HUES64 (cell line): ENCODE results near the gene SNU13.
"Not testable (repeated sequence)": the region's sequence is repeated elsewhere in the genome, so short reads cannot be mapped to it uniquely, and the experiment has no call there.

Source experiments
- H3K27ac ChIP-seq: 2 replicates; pipeline ENCODE4 v1.7.0; 2013; ENCODE audit warnings: low read depth, low read length, inconsistent platforms
- H3K27me3 ChIP-seq: 2 replicates; pipeline ENCODE4 v1.6.1; 2013; ENCODE audit warnings: mild to moderate bottlenecking, low read length; ENCODE audit not compliant: insufficient read depth
- H3K36me3 ChIP-seq: 2 replicates; pipeline ENCODE4 v1.6.1; 2013; ENCODE audit warnings: mild to moderate bottlenecking, low read length; ENCODE audit not compliant: insufficient read depth
- H3K4me1 ChIP-seq: 2 replicates; pipeline ENCODE4 v1.6.1; 2013; ENCODE audit warnings: mild to moderate bottlenecking, low read length, moderate library complexity; ENCODE audit not compliant: insufficient read depth
- H3K4me3 ChIP-seq: 2 replicates; pipeline ENCODE4 v1.5.1; 2013; ENCODE audit warnings: mild to moderate bottlenecking, low read length, moderate library complexity
- H3K9ac ChIP-seq: 2 replicates; pipeline ENCODE4 v1.6.1; 2013; ENCODE audit warnings: mild to moderate bottlenecking, low read depth, low read length
- H3K9me3 ChIP-seq: 2 replicates; pipeline ENCODE4 v1.6.1; 2013; ENCODE audit warnings: low read depth, low read length; ENCODE audit not compliant: insufficient read depth
- WGBS: fragments of 150-250, 120-280 bp; methylation state at CpG from one replicate; pipeline ENCODE4 v1.1.7; 2013; ENCODE audit warnings: missing lambda C conversion rate; 5-methylcytosine and 5-hydroxymethylcytosine counted together

SNU13 gene

DNA sequence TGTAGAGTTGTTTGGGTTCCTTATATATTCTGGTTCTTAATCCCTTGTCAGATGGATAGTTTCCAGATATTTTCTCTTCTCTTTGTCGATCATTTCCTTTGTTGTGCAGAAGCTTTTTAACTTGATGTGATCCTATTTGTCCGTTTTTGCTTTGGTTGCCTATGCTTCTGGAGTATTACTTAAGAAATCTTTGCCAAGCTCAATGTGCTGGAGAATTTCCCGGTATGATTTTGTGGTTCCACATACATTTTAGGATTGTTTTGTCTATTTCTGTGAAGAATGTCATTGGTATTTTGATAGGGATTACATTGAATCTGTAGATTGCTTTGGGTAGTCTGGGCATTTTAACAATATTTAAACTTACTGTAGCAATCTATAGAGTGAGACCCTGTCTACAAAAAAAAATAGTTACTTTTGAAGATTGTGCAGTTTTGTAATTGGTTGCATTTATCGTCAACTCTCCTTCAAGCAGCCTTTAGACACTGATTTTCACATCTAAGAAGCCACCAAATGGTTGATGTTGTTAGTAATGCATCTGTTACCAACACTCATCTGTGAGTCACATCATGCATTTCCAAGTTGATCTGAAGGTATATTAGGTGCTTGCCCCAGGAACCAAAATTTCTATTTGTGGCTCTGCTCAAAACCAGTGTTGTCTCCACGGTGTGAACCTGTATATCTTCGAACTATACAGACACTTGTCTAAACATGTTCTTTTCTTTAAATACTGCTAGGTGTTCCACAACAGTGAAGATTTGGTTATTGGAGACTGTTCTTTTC is 46.1 kb downstream of the SNU13 start:
- 91% methylated on average over 5 of the region's 6 CpGs for WGBS
- H3K9ac ChIP-seq, result no peak overlapping the region
- no peak overlapping the region for H3K4me3 ChIP-seq
- H3K27ac ChIP-seq, result no peak overlapping the region
- H3K4me1 ChIP-seq, result no peaks in the 10 kb centered on the region
- H3K36me3 ChIP-seq, result peaks cover 94% of the 10 kb centered on the region
- no peaks in the 10 kb centered on the region for H3K9me3 ChIP-seq
- no peaks in the 10 kb centered on the region for H3K27me3 ChIP-seq

DNA sequence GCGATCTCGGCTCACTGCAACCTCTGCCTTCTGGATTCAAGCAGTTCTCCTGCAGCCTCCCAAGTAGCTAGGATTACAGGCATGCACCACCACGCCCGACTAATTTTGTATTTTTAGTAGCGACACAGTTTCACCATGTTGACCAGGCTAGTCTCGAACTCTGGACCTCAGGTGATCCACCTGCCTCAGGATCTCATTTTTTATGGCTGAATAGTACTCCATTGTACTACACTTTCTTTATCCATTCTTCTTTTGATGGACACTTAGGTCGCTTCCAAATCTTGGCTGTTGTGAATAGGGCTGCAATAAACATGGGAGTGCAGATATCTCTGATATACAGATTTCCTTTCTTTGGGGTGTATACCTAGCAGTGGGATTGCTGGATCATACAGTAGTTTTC is 46.8 kb downstream of the SNU13 start:
- Histone ChIP-seq H3K4me1 (no peaks in the 10 kb centered on the region), H3K27ac (no peak overlapping the region), H3K9me3 (no peaks in the 10 kb centered on the region), H3K36me3 (peaks cover 94% of the 10 kb centered on the region), H3K27me3 (no peaks in the 10 kb centered on the region), H3K4me3 (no peak overlapping the region), H3K9ac (no peak overlapping the region)
- WGBS, result 98% methylated on average over 7 of the region's 7 CpGs

DNA sequence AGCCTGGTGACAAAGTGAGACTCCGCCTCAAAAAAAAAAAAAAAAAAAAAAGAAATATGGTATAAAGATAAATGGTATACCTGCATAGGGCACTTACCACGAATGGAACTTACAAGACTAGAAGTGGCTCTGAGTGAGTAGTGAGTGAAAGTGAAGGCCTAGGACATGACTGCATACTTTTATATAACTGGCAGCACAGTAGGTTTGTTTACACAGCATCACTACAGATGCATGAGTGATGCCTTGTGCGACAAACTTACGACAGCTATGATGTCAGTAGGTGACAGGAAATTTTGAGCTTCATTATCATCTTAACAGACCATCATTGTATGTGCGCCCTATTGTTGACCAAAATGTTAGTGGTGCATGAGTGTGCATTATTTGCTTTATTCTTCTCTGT is 49.9 kb downstream of the SNU13 start:
- WGBS, result 98% methylated on average over 4 of the region's 5 CpGs
- no peaks in the 10 kb centered on the region for H3K27me3 ChIP-seq
- H3K9me3 ChIP-seq, result no peaks in the 10 kb centered on the region
- H3K27ac ChIP-seq, result no peak overlapping the region
- H3K9ac ChIP-seq, result no peak overlapping the region
- no peaks in the 10 kb centered on the region for H3K4me1 ChIP-seq
- H3K36me3 ChIP-seq, result peaks cover 96% of the 10 kb centered on the region
- no peak overlapping the region for H3K4me3 ChIP-seq

DNA sequence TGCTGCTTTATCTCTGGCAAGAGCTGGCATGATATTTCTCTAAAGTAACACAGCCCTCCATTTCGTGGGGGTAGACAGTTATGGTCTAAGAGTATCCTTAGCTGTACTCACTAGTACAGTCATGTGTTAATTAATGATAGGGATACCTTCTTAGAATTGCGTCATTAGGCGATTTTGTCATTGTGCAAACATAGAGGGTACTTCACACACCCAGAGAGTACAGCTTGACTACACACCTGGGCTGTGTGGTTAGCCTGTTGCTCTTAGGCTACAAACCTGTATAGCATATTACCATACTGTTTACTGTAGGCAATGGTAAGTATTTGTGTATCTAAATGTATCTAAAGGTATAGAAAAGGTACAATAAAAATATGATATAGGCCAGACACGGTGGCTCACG is 50.5 kb downstream of the SNU13 start:
- 93% methylated on average over 5 of the region's 5 CpGs for WGBS
- Histone ChIP-seq H3K27me3 (no peaks in the 10 kb centered on the region), H3K4me3 (no peak overlapping the region), H3K4me1 (no peaks in the 10 kb centered on the region), H3K36me3 (peaks cover 98% of the 10 kb centered on the region), H3K27ac (no peak overlapping the region), H3K9ac (no peak overlapping the region), H3K9me3 (no peaks in the 10 kb centered on the region)

DNA sequence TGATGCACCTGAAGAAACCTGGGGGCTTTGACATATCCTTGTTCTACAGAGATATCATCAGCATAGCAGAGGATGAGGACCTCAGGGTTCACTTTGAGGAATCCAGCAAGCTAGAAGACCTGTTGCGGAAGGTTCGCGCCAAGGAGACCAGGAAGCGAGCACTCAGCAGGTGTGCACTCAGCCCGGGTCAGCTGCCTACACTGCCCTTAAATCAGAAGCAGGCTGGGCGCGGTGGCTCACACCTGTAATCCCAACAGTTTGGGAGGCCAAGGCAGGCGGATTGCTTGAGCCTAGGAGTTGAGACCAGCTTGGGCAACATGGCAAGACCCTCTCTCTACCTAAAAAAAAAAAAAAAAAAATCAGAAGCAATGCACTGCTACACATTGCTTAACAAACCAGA is 51.0 kb downstream of the SNU13 start:
- not testable (repeated sequence) for H3K4me3 ChIP-seq, H3K9me3 ChIP-seq, H3K9ac ChIP-seq, H3K27ac ChIP-seq, H3K27me3 ChIP-seq, H3K4me1 ChIP-seq
- H3K36me3 ChIP-seq, result peaks cover 97% of the 10 kb centered on the region
- WGBS, result 96% methylated on average over 8 of the region's 8 CpGs

DNA sequence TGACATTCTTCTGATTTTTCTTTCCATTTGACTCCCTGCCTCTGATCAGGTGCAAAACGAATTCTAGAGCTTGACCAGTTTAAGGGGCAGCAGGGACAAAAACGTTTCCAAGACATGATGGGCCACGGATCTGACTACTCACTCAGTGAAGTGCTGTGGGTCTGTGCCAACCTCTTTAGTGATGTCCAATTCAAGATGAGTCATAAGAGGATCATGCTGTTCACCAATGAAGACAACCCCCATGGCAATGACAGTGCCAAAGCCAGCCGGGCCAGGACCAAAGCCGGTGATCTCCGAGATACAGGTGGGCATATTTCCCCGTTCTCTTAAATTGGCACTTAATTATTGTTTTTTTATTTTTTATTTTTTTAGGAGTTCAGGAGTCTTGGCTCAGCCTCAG is 52.2 kb downstream of the SNU13 start:
- H3K27ac ChIP-seq, result no peak overlapping the region
- no peaks in the 10 kb centered on the region for H3K27me3 ChIP-seq
- H3K4me3 ChIP-seq, result no peak overlapping the region
- no peak overlapping the region for H3K9ac ChIP-seq
- H3K4me1 ChIP-seq, result no peaks in the 10 kb centered on the region
- WGBS, result 95% methylated on average over 7 of the region's 7 CpGs
- H3K9me3 ChIP-seq, result no peaks in the 10 kb centered on the region
- peaks cover 94% of the 10 kb centered on the region for H3K36me3 ChIP-seq

DNA sequence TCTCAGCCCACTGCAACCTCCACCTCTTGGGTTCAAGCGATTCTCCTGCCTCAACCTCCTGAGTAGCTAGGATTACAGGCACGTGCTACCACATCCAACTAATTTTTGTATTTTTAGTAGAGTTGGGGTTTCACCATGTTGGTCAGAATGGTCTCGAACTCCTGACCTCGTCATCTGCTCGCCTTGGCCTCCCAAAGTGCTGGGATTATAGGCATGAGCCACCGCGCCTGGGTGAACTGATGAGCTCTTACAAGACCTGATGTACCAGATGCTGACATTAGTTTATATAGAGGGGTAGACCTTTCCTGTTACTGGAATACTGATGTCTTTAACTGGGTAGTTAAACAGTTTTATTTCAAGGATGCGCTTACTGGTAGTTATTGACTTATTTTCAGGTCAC is 54.1 kb downstream of the SNU13 start:
- 98% methylated on average over 8 of the region's 8 CpGs for WGBS
- H3K4me3 ChIP-seq, H3K9ac ChIP-seq, H3K9me3 ChIP-seq, H3K27ac ChIP-seq, H3K27me3 ChIP-seq, H3K4me1 ChIP-seq: not testable (repeated sequence)
- H3K36me3 ChIP-seq, result peaks cover 87% of the 10 kb centered on the region

DNA sequence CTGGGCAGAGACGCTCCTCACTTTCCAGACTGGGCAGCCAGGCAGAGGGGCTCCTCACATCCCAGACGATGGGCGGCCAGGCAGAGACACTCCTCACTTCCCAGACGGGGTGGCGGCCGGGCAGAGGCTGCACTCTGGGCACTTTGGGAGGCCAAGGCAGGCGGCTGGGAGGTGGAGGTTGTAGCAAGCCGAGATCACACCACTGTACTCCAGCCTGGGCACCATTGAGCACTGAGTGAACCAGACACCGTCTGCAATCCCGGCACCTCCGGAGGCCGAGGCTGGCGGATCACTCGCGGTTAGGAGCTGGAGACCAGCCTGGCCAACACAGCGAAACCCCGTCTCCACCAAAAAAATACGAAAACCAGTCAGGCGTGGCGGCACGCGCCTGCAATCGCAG is 57.1 kb downstream of the SNU13 start:
- H3K4me3 ChIP-seq, H3K27me3 ChIP-seq, H3K9me3 ChIP-seq, H3K4me1 ChIP-seq, H3K27ac ChIP-seq, H3K9ac ChIP-seq: not testable (repeated sequence)
- peaks cover 88% of the 10 kb centered on the region for H3K36me3 ChIP-seq
- whole genome bisulfite sequencing, result 96% methylated on average over 14 of the region's 23 CpGs

DNA sequence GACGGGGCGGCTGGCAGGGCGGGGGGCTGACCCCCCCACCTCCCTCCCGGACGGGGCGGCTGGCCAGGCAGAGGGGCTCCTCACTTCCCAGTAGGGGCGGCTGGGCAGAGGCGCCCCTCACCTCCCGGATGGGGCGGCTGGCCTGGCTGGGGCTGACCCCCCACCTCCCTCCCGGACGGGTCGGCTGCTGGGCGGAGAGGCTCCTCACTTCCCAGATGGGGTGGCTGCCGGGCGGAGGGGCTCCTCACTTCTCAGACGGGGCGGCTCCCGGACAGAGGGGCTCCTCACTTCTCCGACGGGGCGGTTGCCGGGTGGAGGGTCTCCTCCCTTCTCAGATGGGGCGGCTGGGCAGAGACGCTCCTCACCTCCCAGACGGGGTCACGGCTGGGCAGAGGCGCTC is 57.6 kb downstream of the SNU13 start:
- H3K9me3 ChIP-seq, H3K27ac ChIP-seq, H3K4me3 ChIP-seq, H3K4me1 ChIP-seq, H3K27me3 ChIP-seq, H3K9ac ChIP-seq: not testable (repeated sequence)
- H3K36me3 ChIP-seq, result peaks cover 88% of the 10 kb centered on the region
- 93% methylated on average over 23 of the region's 28 CpGs for WGBS

DNA sequence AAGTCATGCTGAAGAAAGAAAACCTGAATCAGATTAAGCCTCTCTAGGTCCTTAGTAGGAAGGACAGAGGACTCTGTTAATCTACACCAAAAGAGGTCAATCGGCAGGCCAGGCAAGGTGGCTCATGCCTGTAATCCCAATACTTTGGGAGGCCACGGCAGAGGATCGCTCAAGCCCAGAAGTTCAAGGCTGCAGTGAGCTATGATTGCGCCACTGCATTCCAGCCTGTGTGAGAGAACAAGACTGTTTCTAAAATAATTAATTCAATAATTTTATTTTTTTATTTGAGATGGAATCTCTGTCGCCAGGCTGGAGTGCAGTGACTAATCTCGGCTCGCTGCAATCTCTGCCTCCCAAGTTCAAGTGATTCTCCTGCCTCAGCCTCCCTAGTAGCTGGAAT is 63.1 kb downstream of the SNU13 start:
- H3K9ac ChIP-seq, result no peak overlapping the region
- H3K9me3 ChIP-seq, result peaks cover 7% of the 10 kb centered on the region; the same call in 1 of the 2 replicates
- no peaks in the 10 kb centered on the region for H3K4me1 ChIP-seq
- peaks cover 79% of the 10 kb centered on the region for H3K36me3 ChIP-seq
- no peak overlapping the region for H3K27ac ChIP-seq
- WGBS, result 96% methylated on average over 7 of the region's 7 CpGs
- H3K27me3 ChIP-seq, result no peaks in the 10 kb centered on the region
- no peak overlapping the region for H3K4me3 ChIP-seq
